NCI-H2196 treated with DMSO at 0.1 percent for 48 hours (cell line): ENCODE results near the gene HELZ2.
A peak's percentile ranks its signal among the peaks of the same experiment; 100 is the strongest.
"Not testable (repeated sequence)": the region's sequence is repeated elsewhere in the genome, so short reads cannot be mapped to it uniquely, and the experiment has no call there.

ENCODE experiments used
- DNase-seq: peaks from one replicate; lab custom pipeline; 2025; ENCODE audit not compliant: unreplicated experiment; lab: John Stamatoyannopoulos, UW

HELZ2 gene, protein sequence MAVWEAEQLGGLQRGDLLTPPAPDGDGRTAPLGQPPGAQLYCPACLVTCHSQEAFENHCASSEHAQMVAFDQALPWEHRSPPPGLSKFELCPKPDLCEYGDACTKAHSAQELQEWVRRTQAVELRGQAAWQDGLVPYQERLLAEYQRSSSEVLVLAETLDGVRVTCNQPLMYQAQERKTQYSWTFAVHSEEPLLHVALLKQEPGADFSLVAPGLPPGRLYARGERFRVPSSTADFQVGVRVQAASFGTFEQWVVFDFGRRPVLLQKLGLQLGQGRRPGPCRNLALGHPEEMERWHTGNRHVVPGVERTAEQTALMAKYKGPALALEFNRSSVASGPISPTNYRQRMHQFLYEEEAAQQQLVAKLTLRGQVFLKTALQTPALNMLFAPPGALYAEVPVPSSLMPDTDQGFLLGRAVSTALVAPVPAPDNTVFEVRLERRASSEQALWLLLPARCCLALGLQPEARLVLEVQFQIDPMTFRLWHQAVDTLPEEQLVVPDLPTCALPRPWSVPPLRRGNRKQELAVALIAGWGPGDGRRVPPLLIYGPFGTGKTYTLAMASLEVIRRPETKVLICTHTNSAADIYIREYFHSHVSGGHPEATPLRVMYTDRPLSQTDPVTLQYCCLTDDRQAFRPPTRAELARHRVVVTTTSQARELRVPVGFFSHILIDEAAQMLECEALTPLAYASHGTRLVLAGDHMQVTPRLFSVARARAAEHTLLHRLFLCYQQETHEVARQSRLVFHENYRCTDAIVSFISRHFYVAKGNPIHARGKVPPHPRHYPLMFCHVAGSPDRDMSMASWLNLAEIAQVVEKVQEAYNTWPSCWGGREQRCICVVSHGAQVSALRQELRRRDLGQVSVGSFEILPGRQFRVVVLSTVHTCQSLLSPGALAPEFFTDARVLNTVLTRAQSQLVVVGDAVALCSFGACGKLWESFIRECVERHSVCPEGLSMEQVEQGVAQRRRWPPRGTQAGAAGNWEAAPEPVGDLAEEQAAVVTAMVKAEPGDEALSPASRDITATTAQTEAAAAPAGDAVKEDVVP (N-terminal part only)

DNA sequence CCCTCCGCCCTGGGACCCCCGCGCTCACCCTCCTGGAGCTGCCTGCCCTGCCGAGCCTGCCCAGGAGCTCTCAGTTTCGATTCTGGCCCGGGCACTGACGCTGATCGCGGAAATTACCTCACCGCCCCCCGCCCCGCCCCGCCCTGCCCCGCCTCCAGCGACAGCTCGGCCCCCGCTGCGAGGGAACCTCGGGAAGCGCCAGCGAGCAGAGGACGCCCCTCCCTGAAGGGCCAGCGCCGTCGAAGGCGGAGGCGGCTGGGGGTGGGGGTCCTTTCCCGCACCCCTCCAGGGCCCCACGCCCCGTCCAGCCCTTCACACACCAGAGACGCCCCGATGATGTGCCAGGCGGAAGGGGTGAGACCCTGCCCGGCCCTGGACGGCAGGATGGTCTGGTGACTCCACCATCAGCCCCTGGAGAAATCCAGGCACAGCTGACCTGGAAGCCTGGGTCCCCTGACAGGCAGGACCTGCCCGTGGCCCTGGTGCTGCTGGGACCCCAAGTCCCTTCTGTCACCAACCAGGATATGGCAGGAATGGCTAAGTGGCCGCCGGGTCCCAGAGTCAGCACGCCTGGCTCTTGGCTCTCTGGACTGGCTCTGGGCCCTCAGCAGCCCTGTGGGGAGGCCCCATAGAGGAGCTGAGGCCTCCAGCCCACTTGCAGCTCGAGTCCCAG is at the start of gene HELZ2:
HELZ2 (minus strand) TSS at position 84 of the 673 bp plus-strand sequence. CDS start 1,854 bp downstream, outside the sequence.
- DNase-seq, result peak; percentile 44

DNA sequence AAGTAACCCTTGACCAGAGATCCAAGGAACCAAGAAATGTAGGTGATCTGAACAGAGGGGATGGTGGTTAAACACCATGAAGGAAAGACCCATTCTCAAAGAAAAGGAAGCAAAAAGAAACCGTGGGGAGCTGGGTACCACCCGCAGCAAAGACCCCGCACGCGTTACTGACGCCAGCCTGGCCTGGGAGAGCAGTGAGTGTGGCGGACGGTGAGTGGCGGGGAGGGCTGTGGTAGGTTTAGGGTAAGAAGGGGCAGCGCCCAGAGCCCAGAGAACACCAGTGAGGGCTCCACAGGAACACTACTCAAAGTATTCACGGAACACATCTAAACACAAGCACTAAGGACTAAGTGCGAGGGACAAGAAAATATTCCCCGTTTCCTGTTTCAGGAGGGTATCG is 48.7 kb upstream of the HELZ2 start:
- no peak for DNase-seq

DNA sequence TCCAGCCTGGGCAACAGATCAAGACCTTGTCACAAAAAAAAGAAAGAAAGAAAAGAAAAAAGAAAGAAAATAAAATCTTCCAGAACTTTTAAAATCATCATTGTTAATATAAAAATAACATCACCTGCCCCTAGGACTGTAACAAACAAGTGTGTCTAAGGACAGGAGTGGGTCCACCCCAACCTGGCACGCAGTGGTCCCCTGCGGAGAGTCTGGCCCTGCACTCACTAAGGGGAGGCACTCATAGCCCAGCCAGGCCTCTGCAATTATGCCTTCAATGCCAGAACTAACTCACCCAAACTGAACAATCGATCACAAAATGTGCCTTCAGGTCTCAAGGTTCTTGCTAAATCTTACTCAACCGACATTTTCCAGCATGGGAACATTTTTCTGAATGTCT is 48.1 kb upstream of the HELZ2 start:
- no peak for DNase-seq

DNA sequence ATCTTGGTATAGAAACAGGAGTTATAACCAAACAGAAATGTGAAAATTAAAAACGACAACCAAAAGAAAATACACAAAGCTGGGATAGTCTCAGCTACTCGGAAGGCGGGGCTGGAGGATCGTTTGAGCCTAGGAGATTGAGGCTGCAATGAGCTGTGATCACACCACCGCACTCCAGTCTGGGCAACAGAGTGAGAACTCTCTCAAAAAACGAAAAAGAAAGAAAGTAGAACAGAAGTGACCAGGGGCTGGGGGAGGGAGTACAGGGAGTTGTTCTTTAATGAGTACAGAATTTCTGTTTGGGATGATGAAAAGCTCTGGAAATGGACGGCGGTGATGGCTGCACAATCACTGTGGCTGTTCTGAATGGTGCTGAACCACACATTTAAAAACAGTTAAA is 47.0 kb upstream of the HELZ2 start:
- DNase-seq, result no peak

DNA sequence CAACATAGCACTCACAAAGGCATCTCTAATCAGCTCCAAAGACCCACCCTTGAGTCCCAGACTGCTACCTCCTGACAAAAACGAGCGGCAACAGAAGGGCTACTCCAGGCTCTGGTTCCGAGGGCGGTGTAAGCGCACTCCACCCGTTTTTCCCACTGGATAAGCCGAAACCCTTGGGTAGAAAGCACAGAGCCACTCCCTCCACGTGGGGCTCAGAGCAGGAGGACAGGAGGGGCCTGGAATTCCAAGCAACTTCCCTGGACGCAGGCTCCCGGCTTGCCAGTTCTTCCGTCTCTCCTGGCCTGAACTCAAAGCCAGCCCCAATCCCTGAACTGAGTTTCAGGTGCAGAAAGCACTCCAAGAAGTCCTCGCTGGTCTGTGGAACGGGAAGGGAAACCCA is 45.5 kb upstream of the HELZ2 start:
- no peak for DNase-seq

DNA sequence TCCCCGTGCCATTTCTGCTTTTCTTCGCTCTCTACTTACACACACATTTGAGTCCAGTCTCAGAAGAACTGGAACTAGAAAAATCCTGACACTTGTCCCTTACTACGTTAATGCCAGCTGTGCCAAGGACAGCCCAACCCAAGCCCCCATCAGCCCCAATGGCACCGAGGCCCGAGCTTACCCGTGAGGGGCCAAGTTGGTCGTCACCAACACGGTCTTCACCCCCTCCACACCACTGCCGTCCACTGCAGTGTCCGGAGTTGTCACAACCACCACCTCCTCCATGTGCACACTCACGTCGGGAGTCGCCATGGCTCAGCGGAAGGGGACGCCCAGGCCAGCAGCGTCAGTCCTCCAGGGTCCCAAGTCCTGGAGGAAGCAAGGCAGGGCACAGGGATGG is 45.0 kb upstream of the HELZ2 start:
- no peak for DNase-seq

DNA sequence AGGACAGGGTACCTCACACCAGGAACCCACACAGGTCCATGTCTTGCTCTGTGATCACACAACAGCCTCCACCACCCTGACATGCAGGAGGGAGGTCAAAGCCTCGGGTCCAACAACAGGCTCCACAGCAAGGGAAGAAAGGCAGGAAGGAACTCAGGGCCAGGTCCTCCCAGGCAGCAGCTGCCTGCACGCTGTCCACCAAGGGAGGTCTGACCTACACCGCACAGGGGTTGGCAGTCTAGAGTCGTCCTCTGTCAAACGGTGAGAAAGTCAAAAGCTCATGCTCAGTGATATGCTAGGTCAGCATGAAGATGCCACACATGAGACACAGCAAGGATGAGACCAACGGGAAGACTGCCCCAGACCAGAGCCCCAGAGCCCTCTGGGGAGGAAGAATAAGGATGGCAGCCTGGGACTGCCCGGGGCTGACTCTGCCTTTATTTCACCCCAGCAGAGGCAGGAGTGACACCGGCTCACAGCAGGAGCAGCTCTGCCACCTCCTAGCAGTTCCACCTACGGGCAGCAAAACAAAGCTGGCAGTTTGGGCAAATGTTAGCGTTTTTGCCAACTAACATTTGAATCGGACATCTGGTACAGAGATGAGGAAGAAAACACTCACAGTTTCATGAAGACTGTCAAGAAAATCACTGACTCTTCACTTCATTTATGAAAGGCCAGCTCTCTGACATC is 44.4 kb upstream of the HELZ2 start:
- no peak for DNase-seq

DNA sequence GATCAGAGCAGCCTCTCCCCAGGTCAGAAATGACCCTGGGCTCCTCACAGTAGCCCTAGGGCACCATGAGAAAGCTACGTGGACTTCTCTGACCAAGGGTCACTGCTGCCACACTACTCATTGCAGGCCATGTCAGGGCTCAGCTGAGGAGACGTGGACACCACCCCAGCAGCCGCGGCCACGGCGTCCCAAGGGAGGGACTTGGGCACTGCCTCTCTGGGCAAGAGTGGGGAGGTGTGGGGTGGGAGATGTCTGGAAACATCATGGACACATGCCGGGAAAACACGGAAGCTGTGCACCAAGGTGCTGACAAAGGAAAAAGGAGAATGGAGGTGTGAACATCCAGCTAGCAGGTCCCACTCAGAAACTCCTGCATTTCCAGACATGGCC is 43.8 kb upstream of the HELZ2 start:
- DNase-seq, result no peak

DNA sequence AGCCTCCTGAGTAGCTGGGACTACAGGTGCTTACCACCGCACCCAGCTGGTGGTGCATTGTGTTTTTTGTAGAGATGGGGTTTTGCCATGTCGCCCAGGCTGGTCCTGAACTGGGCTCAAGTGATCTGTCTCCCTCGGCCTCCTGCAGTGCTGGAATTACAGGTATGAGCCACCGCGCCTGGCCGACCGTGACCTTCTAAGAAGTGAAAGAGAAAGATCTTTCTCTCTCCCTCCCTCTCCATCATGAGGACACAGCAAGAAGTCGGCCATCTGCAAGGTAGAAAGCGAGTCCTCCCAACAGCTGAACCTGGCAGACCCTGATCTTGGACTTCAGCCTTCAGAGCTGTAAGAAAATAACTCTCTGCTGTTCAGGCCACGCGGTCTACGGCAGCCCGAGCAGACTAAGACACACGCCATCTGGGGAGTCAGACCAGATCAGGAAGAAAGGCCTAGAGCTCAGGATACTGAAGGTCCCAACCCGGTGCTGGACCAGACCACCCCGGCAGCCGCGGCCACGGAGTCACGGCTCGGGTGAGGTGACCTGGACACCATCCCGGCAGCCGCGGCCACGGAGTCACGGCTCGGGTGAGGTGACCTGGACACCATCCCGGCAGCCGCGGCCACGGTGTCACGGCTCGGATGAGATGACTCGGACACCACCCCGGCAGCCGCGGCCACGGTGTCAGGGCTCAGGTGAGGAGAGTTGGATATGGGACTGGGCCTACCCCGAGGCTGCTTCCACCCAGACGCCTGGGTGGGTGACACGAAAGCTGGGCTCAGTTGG is 43.2 kb upstream of the HELZ2 start:
- no peak for DNase-seq

DNA sequence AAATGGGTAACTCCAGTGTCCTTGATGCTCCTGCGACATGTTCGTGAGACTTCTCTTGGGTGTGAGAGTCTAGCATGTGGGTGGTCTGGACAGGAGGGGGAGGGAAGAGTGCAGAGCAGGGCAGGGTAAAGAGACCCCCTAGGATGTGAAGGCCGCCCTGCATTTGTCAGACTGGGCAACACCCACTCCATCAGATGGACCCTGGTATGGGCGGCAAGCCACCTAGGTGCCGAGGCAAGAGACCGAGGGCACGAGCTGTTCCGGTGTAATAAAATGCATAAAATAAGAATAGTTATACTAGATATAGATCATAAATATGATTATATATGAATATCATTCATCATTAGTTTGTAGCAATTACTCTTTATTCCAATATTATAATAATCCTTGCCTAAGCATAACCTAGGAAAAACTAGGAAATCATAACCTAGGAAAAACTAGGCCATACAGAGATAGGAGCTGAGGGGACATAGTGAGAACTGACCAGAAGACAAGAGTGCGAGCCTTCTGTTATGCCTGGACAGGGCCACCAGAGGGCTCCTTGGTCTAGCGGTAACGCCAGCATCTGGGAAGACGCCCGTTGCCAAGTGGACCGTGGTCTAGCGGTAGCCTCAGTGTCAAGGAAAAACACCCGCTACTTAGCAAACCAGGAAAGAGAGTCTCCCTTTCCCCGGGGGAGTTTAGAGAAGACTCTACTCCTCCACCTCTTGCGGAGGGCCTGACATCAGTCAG is 40.0 kb upstream of the HELZ2 start:
- not testable (repeated sequence) for DNase-seq

DNA sequence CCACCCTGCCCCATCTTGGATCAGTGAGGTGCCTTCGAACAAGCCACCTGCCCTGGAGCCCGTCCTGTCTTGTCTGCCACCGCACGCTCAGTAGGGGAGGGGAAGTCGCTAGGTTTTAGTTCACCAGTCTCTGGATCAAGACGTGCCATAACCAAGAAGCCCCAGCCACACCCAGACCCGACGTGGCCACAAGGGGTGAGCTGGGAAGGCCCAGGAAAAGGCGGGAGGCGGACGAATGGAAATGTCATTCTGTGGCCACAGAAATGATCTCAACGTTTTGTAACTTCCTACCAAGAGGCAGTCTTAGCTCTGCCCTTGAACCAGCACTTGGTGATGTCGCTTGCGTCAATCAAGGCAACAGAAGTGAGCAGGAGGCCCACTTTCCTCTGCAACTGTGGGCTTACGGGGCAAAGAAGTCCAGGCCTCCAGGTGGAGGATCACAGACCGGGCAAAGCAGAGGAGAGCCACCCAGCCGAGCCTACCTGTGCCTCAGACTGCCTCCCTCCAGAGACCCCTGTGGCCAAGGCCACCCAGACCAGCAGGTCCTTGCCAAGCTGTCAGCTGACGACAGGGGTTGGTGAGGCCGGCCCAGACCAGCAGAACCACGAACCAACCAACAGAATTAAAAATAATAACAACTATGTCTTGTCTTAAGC is 38.4 kb upstream of the HELZ2 start:
- DNase-seq, result no peak

DNA sequence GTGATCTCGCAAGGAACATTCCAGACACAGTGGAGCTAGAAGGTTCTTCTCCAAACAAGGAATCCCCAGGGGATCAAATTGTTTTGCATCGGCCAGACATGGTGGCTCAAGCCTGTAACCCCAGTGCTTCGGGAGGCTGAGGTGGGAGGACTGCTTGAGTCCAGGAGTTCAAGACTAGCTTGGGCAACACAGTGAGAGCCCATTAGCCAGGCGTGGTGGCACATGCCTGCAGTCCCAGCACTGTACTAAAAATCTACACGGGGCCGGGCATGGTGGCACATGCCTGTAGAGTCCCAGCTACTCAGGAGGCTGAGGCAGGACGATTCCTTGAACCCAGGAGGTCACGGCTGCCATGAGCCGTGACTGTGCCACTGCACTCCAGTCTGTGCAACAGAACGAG is 37.6 kb upstream of the HELZ2 start:
- DNase-seq, result no peak

DNA sequence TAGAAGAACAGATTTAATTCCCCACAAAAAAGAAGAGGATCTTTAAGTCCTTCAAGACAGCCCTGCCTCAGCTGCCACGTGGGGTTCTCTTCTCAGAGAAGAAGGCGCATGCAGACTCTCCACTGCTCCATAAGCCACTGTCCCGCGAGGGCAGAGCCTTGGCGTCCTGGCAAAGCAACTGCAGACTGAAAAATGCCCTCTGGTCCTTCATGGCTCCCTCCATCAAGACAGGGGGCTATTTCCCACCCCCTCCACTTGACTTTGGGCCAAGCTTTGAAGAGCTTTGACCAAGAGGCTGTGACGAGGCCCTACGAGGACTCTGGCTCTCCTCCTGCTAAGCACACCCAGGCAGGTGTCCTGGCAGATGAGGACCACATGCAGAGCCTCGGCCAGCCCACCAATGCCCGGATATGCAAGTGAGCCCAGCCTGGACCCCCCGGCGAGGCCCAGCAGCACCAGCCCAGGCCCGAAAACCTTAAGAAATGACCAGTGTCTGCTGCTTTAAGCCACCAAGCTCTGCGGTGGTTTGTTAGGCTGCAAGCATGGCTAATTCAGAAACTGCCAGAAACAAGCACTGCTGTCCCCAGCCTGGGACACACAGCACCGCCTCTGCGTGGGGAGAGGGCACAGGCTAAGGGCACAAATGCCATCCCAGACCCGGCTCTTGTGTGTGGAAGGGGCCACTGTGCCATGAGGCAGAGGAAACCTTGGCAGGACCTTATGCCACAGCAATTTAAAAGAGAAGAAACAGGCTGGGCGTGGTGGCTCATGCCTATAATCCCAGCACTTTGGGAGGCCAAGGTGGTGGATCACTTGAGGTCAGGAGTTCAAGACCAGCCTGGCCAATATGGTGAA is 36.8 kb upstream of the HELZ2 start:
- DNase-seq, result no peak

DNA sequence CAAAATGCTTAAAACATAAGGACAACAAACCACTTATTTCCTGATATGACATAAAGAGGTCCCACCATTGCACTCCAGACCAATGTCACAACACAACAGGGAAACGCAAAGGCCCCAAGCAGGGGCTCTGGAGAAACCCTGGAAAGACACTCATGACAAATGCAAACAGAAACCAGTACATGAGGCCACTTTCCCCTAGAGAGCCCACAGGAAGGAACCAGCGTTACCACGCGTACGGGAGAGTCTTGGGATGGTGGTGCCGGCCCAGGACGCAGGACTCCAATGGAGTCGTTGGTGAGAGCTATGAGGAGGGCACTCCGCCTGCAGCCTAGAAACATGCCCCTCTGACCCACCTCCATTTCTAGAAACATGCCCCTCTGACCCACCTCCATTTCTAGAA is 32.6 kb upstream of the HELZ2 start:
- DNase-seq, result no peak

DNA sequence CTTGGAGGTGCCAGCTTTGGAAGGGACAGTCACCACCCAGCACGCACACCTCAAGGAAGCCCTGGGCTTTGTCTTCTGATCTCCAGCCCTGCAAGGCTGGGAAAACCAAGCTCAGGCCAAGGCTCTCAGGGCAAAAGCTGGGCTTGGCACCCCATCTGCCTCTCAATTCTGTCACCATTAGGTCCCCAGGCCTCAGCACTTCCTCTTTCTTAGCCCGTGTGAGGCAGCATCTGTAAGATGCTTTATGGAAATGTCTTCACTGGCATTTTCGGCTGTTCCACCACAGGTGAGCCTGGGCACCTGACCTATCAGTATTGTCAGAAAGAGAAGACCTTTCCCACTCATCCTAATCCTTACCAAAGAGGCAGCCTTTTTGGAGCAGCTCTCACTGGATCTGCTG is 28.3 kb upstream of the HELZ2 start:
- DNase-seq, result no peak

DNA sequence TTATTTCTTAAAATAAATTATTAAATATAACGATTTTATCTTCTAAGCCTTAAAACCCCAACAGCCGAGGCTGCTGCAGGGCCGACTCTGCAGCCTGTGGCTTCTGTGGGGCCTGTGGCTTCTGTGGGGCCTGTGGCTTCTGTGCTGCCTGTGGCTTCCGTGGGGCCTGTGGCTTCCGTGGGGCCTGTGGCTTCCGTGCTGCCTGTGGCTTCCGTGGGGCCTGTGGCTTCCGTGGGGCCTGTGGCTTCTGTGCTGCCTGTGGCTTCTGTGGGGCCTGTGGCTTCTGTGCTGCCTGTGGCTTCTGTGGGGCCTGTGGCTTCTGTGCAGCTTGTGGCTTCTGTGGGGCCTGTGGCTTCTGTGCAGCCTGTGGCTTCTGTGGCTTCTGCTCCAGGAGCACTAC is 27.6 kb upstream of the HELZ2 start:
- DNase-seq, result not testable (repeated sequence)

DNA sequence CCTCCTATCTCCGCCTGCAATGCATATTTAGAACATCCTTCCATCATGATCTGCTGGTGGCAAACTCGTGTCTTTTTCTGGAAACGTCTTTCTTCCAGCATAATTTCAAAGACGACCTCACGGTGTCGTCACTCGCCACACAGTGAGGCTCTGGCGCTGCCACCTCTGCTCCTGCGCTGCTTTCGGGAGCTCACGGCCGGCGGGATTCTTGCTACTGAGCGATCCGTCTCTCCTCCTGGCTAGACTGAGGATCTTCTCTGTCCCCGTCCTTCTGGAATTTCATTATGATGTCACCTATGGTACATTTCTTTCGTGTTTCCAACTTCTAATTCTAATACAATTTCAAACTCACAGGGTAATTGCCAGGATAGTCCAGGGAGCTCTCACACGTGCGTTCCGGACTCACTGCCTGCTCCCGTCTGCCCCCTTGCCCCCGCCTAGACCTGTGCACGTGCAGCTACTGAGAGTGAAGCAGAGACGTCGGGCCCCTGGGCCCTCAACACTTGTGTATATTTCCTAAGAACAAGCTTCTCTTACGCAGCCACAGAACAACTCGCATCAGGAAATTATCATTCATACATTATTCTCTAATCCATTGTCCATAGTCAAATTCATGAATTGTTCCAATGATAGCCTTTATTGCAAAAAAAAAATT is 25.5 kb upstream of the HELZ2 start:
- no peak for DNase-seq
